Activated CD4-positive, alpha-beta T cell treated with anti-CD3 and anti-CD28 coated beads for 36 hours (primary cell): ENCODE data around the gene ALDH16A1. TPM values are rescaled to one million over a fixed set of nuclear protein-coding genes. Genes with fewer than 3 reads are reported as not detected.

Source experiments
- ATAC-seq: fragments of 200-7000 bp; cut with Tn5 transposase; one replicate; pipeline ENCODE4 v1.10.0; 2021; ENCODE audit warnings: mild to moderate bottlenecking, moderate library complexity
- CTCF ChIA-PET: fragments of 350-600 bp; sonication (Branson Sonifier 250); formaldehyde crosslinking; loops from one replicate; lab custom pipeline; 2021; ENCODE audit warnings: antibody characterized with exemption; lab: Charles Lee
- POLR2A ChIA-PET: fragments of 350-600 bp; sonication (Branson Sonifier 250); formaldehyde crosslinking; loops from one replicate; lab custom pipeline; 2021; ENCODE audit warnings: antibody characterized with exemption, inconsistent platforms; lab: Charles Lee
- DNase-seq: peaks from one replicate; pipeline ENCODE4 v3.0.0-alpha.2; 2020
- H3K27ac Mint-ChIP-seq: one replicate; pipeline ENCODE4 v1.8.0; 2021; ENCODE audit warnings: mixed read lengths
- H3K27me3 Mint-ChIP-seq: one replicate; pipeline ENCODE4 v1.8.0; 2021; ENCODE audit warnings: mixed read lengths
- H3K36me3 Mint-ChIP-seq: one replicate; pipeline ENCODE4 v1.8.0; 2021; ENCODE audit warnings: low read depth, mixed read lengths
- H3K4me1 Mint-ChIP-seq: one replicate; pipeline ENCODE4 v1.8.0; 2021; ENCODE audit warnings: mixed read lengths
- H3K4me3 Mint-ChIP-seq: one replicate; pipeline ENCODE4 v1.8.0; 2021; ENCODE audit warnings: mild to moderate bottlenecking, moderate library complexity, mixed read lengths
- H3K9me3 Mint-ChIP-seq: one replicate; pipeline ENCODE4 v1.8.0; 2021; ENCODE audit warnings: low read depth, mixed read lengths
- intact Hi-C, 2 experiments: fragments of 100-400 bp; cut with DNase I in 1 of 2; cut with micrococcal nuclease in 1 of 2; formaldehyde crosslinking; loops; one replicate each; pipeline versions ENCODE4 v1.14.2 to v1.15.1; 2022 to 2024; cut with DNase I, micrococcal nuclease
- microRNA-seq: library from miRNA; unstranded; fragments of <30 nt; microRNA quantifications from one replicate; pipeline ENCODE4 v1.2.0, GENCODE V29; 2021; ENCODE audit warnings: borderline replicate concordance
- total RNA-seq, 2 experiments: library from RNA; stranded (reverse); gene quantifications; one replicate each; pipeline ENCODE4 v1.2.3, GENCODE V29; 2021

ALDH16A1 gene
- total RNA-seq, 2 experiments from 2014 or later = 26.8 to 33.3 TPM

DNA sequence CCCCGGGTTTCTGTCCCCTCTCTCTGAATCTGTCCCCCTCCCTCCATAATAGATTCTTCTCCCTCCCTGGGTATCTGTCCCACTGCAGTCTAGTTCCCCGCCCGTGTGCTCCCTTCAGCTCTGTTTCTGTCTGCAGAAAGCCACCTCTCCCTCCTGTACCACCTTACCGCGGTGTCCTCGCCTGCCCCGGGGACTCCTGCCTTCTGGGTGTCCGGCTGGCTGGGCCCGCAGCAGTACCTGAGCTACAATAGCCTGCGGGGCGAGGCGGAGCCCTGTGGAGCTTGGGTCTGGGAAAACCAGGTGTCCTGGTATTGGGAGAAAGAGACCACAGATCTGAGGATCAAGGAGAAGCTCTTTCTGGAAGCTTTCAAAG, 60.7 kb downstream of the ALDH16A1 start:
- intact Hi-C loops = loop anchor here in 1 of 2 experiments (1.0 kb wide), 1 partner anchor 14 kb away; no protein-coding TSS in a partner anchor
- peaks cover 2% of the 10 kb centered on the region for H3K36me3 Mint-ChIP-seq
- ATAC-seq (peak; percentile 36), DNase-seq (no peak)
- no peaks in the 10 kb centered on the region for H3K9me3 Mint-ChIP-seq
- no peaks in the 10 kb centered on the region for H3K27me3 Mint-ChIP-seq
- H3K27ac Mint-ChIP-seq = peak overlapping the region; percentile 67
- peak overlapping the region; percentile 76 for H3K4me3 Mint-ChIP-seq
- CTCF ChIA-PET = interaction anchor here (0.7 to 5.4 kb wide), 2 partner anchors 14 to 33 kb away, joined by 3 to 23 read pairs; partner anchors contain the start of gene RCN3
- POLR2A ChIA-PET = no interaction called here
- peaks cover 36% of the 10 kb centered on the region for H3K4me1 Mint-ChIP-seq

DNA sequence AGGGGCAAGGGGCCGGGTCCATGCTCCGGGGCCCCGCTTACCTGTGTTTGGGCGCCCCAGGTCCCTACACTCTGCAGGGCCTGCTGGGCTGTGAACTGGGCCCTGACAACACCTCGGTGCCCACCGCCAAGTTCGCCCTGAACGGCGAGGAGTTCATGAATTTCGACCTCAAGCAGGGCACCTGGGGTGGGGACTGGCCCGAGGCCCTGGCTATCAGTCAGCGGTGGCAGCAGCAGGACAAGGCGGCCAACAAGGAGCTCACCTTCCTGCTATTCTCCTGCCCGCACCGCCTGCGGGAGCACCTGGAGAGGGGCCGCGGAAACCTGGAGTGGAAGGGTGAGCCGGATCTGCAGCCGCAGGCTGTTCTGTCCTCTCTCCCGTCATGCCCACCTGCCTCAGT, 61.1 kb downstream of the ALDH16A1 start:
- ATAC-seq (no peak), DNase-seq (no peak)
- intact Hi-C loops = no loop called here
- Mint-ChIP-seq H3K27me3 (no peaks in the 10 kb centered on the region), H3K36me3 (peaks cover 2% of the 10 kb centered on the region), H3K4me3 (peak overlapping the region; percentile 76), H3K9me3 (no peaks in the 10 kb centered on the region), H3K4me1 (peaks cover 38% of the 10 kb centered on the region), H3K27ac (no peak overlapping the region)
- ChIA-PET POLR2A (no interaction called here), CTCF (interaction anchor here (0.7 to 5.4 kb wide), 3 partner anchors 12 to 33 kb away, joined by 3 to 23 read pairs (median 3); partner anchors contain the start of gene RCN3)

DNA sequence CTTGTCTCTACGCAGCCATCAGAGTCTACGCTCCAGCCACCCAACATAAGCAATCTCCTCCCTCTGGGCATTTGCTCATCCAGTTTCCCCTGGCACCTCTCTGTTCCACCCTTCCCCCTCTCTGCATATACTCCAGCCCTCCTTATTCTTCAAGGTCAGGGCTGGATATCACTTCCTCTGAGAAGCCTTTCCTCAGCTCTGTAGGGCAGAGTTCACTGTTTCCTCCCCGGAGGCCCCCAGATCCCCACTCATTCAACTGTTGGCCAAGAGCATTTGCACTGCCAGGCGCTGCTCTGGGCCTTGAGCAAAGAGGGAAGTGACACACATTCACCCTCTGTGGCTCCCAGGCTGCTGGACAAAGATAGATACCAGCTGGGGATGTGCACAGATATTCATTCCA, 62.7 kb downstream of the ALDH16A1 start:
- intact Hi-C loops = no loop called here
- Mint-ChIP-seq H3K4me1 (peaks cover 43% of the 10 kb centered on the region), H3K36me3 (peaks cover 2% of the 10 kb centered on the region), H3K27ac (peak overlapping the region; percentile 59), H3K27me3 (no peaks in the 10 kb centered on the region), H3K4me3 (no peak overlapping the region), H3K9me3 (no peaks in the 10 kb centered on the region)
- ATAC-seq = no peak
- ChIA-PET POLR2A (no interaction called here), CTCF (interaction anchor here (0.5 to 5.4 kb wide), 4 partner anchors 18 to 45 kb away, joined by 3 to 23 read pairs (median 3); no protein-coding TSS in a partner anchor)
- no peak for DNase-seq

DNA sequence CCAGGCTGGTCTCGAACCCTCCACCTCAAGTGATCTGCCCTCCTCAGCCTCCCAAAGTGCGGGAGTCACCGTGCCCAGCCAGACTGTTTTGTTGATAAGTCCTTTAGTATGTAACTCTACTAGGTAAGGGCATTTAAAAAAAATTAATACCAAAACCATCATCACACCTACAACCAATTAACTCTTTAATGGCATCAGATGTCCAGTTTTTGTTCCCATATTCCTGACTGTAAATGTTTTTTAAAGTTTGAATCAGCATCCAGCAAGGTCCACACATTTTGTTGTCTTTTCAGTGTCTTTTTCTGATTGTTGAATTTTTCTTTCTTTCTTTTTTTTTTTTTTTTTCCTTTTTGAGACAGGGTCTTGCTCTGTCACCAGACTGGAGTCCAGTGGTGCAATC, 65.0 kb downstream of the ALDH16A1 start:
- DNase-seq (no peak), ATAC-seq (no peak)
- no peaks in the 10 kb centered on the region for H3K9me3 Mint-ChIP-seq
- H3K27me3 Mint-ChIP-seq = no peaks in the 10 kb centered on the region
- H3K36me3 Mint-ChIP-seq = peaks cover 2% of the 10 kb centered on the region
- ChIA-PET CTCF (interaction anchor here (1.1 to 5.4 kb wide), 3 partner anchors 14 to 66 kb away, joined by 3 to 23 read pairs (median 5); no protein-coding TSS in a partner anchor), POLR2A (no interaction called here)
- peaks cover 29% of the 10 kb centered on the region for H3K4me1 Mint-ChIP-seq
- intact Hi-C loops = no loop called here
- H3K4me3 Mint-ChIP-seq = no peak overlapping the region
- H3K27ac Mint-ChIP-seq = no peak overlapping the region

Small RNA genes within 50 kb of the gene (microRNA-seq; reads per million reads assigned to microRNA genes)
- 37,553 reads per million, percentile 99 among the genes with 10 or more reads in this experiment for gene MIR150

Other genes starting within 250 kb of the ALDH16A1 start
- gene SLC6A16, start 128.0 kb upstream of the ALDH16A1 start, total RNA-seq = 1 to 10 TPM in 1 of 2 experiments, under 1 TPM in 1; 0.42 to 1.3 TPM
- 100 to 1,000 TPM; 152 to 191 TPM for gene CD37, start 117.8 kb upstream of the ALDH16A1 start, total RNA-seq
- gene TEAD2, start 90.8 kb upstream of the ALDH16A1 start, total RNA-seq = not detected
- not detected for gene DKKL1, start 89.3 kb upstream of the ALDH16A1 start, total RNA-seq
- 1 to 10 TPM in 1 of 2 experiments, under 1 TPM in 1; 0.96 to 1.2 TPM for gene KASH5, start 65.0 kb upstream of the ALDH16A1 start, total RNA-seq
- gene PTH2, start 29.8 kb upstream of the ALDH16A1 start, total RNA-seq = not detected
- gene GFY, start 27.8 kb upstream of the ALDH16A1 start, total RNA-seq = not detected
- under 1 TPM; 0.07 to 0.14 TPM for gene SLC17A7, start 11.7 kb upstream of the ALDH16A1 start, total RNA-seq
- gene PIH1D1, start 1.4 kb upstream of the ALDH16A1 start, total RNA-seq = 100 to 1,000 TPM; 117 to 138 TPM
- gene FLT3LG, start 21.0 kb downstream of the ALDH16A1 start, total RNA-seq = 10 to 100 TPM; 38.6 to 43.2 TPM
- gene RPL13A, start 34.4 kb downstream of the ALDH16A1 start, total RNA-seq = 1,000 to 10,000 TPM; 3,861 to 3,967 TPM
- gene RPS11, start 43.2 kb downstream of the ALDH16A1 start, total RNA-seq = 1,000 to 10,000 TPM; 2,778 to 3,370 TPM
- gene FCGRT, start 59.4 kb downstream of the ALDH16A1 start, total RNA-seq = 10 to 100 TPM; 16.3 to 18.1 TPM
- gene RCN3, start 74.8 kb downstream of the ALDH16A1 start, total RNA-seq = 10 to 100 TPM; 10.9 to 13.5 TPM
- 10 to 100 TPM; 71.4 to 73.1 TPM for gene NOSIP, start 127.3 kb downstream of the ALDH16A1 start, total RNA-seq
- 1 to 10 TPM in 1 of 2 experiments, under 1 TPM in 1; 0.81 to 1.6 TPM for gene PRRG2, start 128.1 kb downstream of the ALDH16A1 start, total RNA-seq
- gene PRR12, start 138.0 kb downstream of the ALDH16A1 start, total RNA-seq = 10 to 100 TPM; 21.0 to 22.7 TPM
- gene RRAS, start 186.9 kb downstream of the ALDH16A1 start, total RNA-seq = 10 to 100 TPM in 1 of 2 experiments, 1 to 10 TPM in 1; 9.7 to 11.7 TPM
- gene SCAF1, start 189.0 kb downstream of the ALDH16A1 start, total RNA-seq = 10 to 100 TPM; 43.3 to 64.0 TPM
- 100 to 1,000 TPM; 123 to 125 TPM for gene IRF3, start 212.6 kb downstream of the ALDH16A1 start, total RNA-seq
- gene BCL2L12, start 212.7 kb downstream of the ALDH16A1 start, total RNA-seq = 10 to 100 TPM; 79.6 to 93.8 TPM
- 100 to 1,000 TPM; 384 to 448 TPM for gene PRMT1, start 224.0 kb downstream of the ALDH16A1 start, total RNA-seq
- 1 to 10 TPM; 4.1 to 4.4 TPM for gene ADM5, start 236.4 kb downstream of the ALDH16A1 start, total RNA-seq
- gene CPT1C, start 237.9 kb downstream of the ALDH16A1 start, total RNA-seq = 1 to 10 TPM; 1.1 to 1.6 TPM